ENCODE measurements around the gene ARHGEF35. TPM values are rescaled to one million over a fixed set of nuclear protein-coding genes. Genes with fewer than 3 reads are reported as not detected.

Gene ARHGEF35
- total and polyA plus RNA-seq, 12 donors: 0.44 to 2.9 (median 1.3) TPM

GRCh38 chr7:144158861-144159260, 36.8 kb downstream of the ARHGEF35 start:
- TF ChIP-seq POLR2A (IDR thresholded peaks at IDR 0.05) (no peak), CTCF (IDR thresholded peaks at IDR 0.05) (no peak)
- no peaks in the 10 kb centered on the region for H3K36me3 ChIP-seq (replicated peaks in 1 of 2)
- no peaks in the 10 kb centered on the region for H3K9me3 ChIP-seq (replicated peaks in 1 of 3)
- H3K4me1 ChIP-seq (replicated peaks in 1 of 2): no peaks in the 10 kb centered on the region
- H3K27me3 ChIP-seq: no peaks in the 10 kb centered on the region
- intact Hi-C loops (cut with DNase I): no loop called here
- H3K27ac ChIP-seq: no peak overlapping the region
- no peak overlapping the region for H3K4me3 ChIP-seq
- DNase-seq: no peak
- 74 to 84% (median 75%) methylated on average over 1 of the region's 1 CpG for whole genome bisulfite sequencing, 4 donors

- DNase-seq: no peak
- no peak overlapping the region for H3K4me3 ChIP-seq
- no peaks in the 10 kb centered on the region for H3K36me3 ChIP-seq (replicated peaks in 1 of 2)
- no peaks in the 10 kb centered on the region for H3K4me1 ChIP-seq (replicated peaks in 1 of 2)
- no peak overlapping the region for H3K27ac ChIP-seq
- no peaks in the 10 kb centered on the region for H3K9me3 ChIP-seq (replicated peaks in 1 of 3)
- H3K27me3 ChIP-seq: no peaks in the 10 kb centered on the region
- TF ChIP-seq CTCF (IDR thresholded peaks at IDR 0.05) (no peak), POLR2A (IDR thresholded peaks at IDR 0.05) (no peak)
- 61 to 78% (median 71%) methylated on average over 2 of the region's 2 CpGs for WGBS, 4 donors
- intact Hi-C loops (cut with DNase I): no loop called here
These were observed 47.3 kb downstream of the ARHGEF35 start for GRCh38 chr7:144148224-144148827.

GRCh38 chr7:144144426-144144825, 51.2 kb downstream of the ARHGEF35 start:
- Histone ChIP-seq H3K36me3 (replicated peaks in 1 of 2) (no peaks in the 10 kb centered on the region), H3K27ac (no peak overlapping the region), H3K4me1 (replicated peaks in 1 of 2) (no peaks in the 10 kb centered on the region), H3K9me3 (replicated peaks in 1 of 3) (no peaks in the 10 kb centered on the region), H3K27me3 (no peaks in the 10 kb centered on the region), H3K4me3 (no peak overlapping the region)
- 89 to 95% (median 93%) methylated on average over 3 of the region's 3 CpGs for WGBS, 4 donors
- TF ChIP-seq POLR2A (IDR thresholded peaks at IDR 0.05): no peak
- no peak for TF ChIP-seq CTCF (IDR thresholded peaks at IDR 0.05)
- intact Hi-C loops (cut with DNase I): no loop called here
- no peak for DNase-seq

GRCh38 chr7:144142187-144142586, 53.4 kb downstream of the ARHGEF35 start:
- no peak overlapping the region for H3K27ac ChIP-seq
- no peaks in the 10 kb centered on the region for H3K27me3 ChIP-seq
- H3K36me3 ChIP-seq (replicated peaks in 1 of 2): no peaks in the 10 kb centered on the region
- WGBS, 4 donors: 80 to 88% (median 86%) methylated on average over 3 of the region's 3 CpGs
- H3K9me3 ChIP-seq (replicated peaks in 1 of 3): no peaks in the 10 kb centered on the region
- H3K4me3 ChIP-seq: no peak overlapping the region
- DNase-seq: no peak
- no peaks in the 10 kb centered on the region for H3K4me1 ChIP-seq (replicated peaks in 1 of 2)
- TF ChIP-seq POLR2A (IDR thresholded peaks at IDR 0.05) (no peak), CTCF (IDR thresholded peaks at IDR 0.05) (no peak)
- intact Hi-C loops (cut with DNase I): no loop called here

Measured in adrenal gland (tissue), 12 donors.